Measurements from ENCODE around the gene GDF10.

Gene GDF10

DNA sequence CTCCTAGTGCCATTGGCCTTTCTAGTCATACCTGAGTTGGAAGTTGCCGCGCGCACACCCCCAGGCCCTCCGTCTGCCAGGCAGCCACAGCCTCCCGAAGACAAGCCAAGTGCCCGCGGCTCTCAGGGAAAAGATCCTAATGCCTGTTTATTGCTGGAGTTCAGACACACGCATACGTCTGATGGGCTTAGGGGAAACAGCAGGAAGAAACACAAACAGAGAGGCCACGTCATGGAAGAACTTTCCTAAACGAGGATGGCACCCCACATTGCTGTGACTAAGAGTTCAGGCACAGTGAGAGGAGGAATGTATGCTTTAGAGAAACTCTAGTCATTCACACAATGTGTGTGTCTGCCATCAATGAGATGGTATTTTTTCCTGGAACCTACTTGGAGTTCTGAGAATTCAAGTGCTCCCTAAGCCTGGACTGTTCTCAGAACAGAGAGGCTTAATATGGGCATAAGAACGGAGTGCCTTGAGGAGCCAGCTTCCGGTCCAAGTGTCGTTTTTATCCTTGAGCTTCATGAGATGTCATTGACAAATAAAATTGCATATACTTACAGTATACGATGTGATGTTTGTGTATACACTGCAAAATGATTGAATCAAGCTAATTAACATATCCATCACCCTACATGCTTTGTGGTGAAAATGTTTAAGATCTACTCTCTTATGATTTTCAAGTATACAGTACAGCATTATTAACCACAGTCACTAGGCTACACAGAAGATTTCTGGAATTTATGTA is 36.6 kb downstream of the GDF10 start:
- no peak for DNase-seq

DNA sequence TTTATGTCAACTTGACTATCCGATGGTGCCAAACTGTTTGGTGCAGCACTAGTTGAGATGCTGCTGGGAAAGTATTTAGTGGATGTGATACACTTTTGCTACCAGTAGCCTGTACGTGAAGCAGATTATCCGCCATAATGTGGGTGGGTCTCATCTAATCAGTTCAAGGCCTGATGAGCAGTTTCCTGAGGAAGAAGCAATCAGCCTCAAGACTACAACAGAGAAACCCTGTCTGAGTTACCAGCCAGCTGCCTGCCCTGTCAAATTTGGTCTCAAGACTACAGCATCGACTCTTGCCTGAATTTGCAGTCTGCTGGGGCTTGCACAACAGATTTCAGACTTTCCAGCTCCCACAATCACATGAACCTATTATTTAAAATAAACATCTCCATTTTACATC is 37.3 kb downstream of the GDF10 start:
- no peak for DNase-seq

DNA sequence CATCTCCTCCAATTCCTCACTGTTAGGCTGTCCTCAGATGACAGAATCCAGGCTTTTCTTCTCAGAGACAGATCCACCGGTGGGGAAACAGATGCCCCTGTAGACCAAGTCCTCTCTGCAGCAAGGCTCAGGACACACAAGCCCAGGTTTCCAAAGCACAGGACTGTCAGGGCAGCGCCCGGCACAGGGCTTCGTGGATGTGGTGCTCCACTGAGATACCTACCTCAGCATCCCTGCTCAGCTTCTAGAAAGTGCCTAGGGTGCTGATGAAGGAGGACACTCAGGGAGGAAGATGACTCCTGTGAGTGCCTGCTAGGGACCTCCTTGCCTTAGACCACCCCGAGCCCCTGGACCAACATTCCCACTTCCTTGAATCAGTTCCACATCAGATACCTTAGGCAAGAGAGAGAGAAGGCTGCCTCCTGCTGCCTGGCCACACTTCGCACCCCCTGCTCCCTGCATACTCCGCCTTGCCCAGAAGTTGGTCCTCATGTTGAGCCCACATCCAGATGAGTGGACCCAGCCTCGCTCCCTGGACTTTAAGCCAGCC is 39.3 kb downstream of the GDF10 start:
- DNase-seq = no peak

DNA sequence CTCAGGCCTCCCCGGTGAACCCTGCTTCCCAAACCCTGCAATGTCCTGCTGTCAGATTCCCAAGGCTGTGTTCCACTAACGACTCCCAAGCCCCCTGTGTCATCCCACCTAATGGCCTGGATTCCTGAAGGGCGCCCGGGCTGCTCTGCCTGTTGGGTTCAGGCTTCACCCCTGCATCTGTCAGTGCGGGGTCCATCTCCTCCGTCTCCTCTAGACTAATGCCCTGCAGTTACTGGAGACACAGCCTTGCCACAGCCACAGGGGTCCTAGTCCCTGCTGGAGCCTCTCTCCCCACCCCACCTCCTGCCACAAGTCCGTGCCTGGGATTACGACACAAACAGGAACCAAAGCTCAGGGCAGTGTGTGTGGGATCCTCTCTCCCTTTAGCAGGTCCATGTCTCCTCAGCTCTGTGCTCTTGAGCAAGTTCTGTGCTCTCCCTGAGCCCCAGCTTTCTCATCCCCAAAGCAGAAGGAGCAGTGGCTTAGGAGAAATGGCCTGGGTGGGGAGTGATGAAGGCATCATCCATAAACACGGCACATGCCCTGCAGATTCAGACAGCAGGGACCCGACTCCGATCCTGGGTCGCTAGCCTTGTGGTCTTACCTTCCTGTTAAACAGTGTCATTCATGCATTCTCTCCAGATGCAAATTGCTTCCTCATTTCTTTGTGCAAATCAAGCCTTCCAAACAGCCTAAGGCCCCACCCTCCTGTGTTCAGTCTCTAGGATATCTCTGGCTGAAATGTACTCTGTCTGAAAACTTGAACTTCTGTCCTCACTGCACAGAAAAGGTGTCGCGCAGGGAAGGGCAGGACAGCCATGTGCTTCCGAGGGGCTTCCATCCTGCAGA is 40.0 kb downstream of the GDF10 start:
- no peak for DNase-seq

DNA sequence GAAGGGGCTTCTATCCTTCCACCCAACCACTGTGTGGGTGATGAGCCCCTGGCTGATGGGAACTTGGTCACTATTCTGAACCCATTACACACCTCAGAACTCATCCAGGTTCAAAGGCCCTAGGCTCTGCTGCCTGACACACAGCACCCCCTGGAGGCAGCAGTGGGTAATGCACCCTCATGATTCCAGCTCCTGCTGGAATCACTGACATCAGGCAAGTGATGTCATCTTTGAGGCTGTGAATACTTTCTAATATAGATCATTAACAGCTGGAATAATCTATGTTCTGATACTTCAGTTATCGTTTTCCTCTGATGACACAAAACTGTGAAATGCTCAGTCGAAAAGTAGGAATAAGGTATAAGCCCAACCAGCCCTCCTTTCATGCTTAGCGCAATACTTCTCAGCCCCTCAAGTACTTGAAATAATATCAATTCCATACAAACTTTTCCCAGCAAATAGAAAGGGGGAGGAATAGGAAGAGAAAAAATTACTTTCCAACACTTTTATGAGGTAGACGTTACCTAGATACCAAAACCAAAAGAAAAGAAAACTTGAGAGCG is 40.7 kb downstream of the GDF10 start:
- DNase-seq = no peak

DNA sequence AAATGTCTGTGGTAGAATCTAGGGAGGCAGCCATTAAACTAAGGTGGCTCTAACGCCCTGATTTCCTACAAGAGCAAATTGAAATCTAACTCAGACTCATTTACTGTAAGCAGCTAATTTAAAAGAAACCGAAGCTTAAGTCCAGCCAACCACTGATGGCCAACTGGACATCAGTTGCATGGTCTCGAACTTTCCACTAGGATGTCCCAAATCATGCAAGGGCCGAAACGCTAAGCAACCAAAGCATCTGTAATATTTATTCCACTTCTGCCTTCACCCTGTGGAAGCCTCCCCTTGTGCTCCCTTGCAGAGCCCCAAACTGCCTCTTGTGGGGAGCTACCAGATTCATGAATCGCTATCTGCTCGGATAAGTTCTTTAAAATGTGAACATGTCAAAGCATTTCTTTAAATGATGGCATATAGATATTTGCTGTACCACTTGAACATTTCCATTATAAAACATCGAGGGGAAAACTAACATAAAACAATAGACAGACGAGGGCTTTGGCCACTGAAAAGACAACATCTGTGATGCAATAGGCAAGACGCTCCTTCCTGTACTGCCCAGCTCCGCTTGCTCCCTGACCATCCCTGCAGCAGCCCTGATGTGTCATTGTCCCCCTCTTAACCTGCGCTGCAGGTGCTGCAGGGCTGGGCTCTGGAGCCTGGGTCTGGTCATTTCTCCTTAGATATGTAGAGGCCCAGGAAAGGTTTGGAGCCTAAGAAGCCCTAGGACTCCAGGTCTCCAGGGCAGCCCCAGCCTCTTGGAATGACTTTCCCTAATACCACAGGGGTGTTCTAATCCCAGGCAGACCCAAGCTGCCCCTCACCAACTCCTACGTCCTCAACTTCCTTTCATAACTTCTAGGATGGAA is 45.2 kb downstream of the GDF10 start:
- no peak for DNase-seq

DNA sequence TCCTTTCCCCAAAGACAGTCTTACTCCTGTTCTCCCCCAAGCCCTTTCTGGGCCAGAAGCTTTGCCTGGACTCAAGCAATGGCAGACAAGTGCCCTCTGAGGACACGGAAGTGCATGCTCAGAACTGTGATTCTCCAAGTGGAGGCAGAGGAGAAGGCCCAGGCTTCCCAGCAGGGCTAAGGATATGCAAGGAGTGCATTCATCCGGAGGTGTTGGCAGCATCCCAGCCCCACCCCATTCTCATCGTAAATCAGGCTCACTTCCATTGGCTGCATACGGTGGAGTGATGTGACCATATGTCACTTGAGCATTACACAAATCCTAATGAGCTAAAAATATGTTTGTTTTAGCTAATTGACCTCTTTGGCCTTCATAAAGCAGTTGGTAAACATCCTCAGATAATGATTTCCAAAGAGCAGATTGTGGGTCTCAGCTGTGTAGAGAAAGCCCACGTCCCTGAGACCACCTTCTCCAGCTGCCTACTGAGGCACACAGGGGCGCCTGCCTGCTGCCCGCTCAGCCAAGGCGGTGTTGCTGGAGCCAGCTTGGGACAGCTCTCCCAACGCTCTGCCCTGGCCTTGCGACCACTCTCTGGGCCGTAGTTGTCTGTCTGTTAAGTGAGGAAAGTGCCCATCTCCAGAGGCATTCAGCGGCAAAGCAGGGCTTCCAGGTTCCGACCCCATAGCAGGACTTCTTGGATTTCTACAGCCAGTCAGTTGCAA is 46.7 kb downstream of the GDF10 start:
- no peak for DNase-seq

DNA sequence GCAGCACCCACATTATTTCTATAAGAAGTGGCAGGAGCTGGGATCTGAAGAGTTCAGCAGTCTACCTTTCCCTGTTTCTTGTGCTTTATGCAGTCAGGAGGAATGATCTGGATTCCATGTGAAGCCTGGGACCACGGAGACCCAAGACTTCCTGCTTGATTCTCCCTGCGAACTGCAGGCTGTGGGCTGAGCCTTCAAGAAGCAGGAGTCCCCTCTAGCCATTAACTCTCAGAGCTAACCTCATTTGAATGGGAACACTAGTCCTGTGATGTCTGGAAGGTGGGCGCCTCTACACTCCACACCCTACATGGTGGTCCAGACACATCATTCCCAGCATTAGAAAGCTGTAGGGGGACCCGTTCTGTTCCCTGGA is 47.3 kb downstream of the GDF10 start:
- DNase-seq = no peak

DNA sequence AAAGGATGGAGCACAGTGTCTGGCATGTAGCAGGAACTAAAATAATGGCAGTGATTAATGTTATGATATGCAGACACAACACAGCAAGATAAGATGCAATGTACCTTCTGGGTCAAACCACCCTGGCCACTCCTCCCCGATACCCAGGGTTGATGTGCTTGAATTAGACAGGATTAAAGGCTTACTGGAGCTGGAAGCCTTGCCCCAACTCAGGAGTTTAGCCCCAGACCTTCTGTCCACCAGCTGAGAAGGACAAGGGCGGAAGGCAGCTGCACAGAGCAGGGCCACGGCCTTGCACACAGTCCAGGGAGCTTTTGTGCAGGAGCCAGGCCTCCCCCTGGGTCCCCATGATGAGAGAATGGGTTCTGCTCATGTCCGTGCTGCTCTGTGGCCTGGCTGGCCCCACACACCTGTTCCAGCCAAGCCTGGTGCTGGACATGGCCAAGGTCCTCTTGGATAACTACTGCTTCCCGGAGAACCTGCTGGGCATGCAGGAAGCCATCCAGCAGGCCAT is 48.2 kb downstream of the GDF10 start, which contains the start of gene RBP3:
RBP3 (plus strand) TSS at position 226 of the 514 bp plus-strand sequence; CDS start at position 348, 122 bp downstream.
- no peak for DNase-seq

DNA sequence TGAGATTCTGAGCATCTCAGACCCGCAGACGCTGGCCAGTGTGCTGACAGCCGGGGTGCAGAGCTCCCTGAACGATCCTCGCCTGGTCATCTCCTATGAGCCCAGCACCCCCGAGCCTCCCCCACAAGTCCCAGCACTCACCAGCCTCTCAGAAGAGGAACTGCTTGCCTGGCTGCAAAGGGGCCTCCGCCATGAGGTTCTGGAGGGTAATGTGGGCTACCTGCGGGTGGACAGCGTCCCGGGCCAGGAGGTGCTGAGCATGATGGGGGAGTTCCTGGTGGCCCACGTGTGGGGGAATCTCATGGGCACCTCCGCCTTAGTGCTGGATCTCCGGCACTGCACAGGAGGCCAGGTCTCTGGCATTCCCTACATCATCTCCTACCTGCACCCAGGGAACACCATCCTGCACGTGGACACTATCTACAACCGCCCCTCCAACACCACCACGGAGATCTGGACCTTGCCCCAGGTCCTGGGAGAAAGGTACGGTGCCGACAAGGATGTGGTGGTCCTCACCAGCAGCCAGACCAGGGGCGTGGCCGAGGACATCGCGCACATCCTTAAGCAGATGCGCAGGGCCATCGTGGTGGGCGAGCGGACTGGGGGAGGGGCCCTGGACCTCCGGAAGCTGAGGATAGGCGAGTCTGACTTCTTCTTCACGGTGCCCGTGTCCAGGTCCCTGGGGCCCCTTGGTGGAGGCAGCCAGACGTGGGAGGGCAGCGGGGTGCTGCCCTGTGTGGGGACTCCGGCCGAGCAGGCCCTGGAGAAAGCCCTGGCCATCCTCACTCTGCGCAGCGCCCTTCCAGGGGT is 48.9 kb downstream of the GDF10 start:
- no peak for DNase-seq

DNA sequence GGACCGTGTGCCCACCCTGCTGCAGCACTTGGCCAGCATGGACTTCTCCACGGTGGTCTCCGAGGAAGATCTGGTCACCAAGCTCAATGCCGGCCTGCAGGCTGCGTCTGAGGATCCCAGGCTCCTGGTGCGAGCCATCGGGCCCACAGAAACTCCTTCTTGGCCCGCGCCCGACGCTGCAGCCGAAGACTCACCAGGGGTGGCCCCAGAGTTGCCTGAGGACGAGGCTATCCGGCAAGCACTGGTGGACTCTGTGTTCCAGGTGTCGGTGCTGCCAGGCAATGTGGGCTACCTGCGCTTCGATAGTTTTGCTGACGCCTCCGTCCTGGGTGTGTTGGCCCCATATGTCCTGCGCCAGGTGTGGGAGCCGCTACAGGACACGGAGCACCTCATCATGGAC is 49.5 kb downstream of the GDF10 start:
- no peak for DNase-seq

DNA sequence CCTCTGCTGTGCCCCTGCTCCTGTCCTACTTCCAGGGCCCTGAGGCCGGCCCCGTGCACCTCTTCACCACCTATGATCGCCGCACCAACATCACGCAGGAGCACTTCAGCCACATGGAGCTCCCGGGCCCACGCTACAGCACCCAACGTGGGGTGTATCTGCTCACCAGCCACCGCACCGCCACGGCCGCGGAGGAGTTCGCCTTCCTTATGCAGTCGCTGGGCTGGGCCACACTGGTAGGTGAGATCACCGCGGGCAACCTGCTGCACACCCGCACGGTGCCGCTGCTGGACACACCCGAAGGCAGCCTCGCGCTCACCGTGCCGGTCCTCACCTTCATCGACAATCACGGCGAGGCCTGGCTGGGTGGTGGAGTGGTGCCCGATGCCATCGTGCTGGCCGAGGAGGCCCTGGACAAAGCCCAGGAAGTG is 50.0 kb downstream of the GDF10 start:
- DNase-seq = no peak

DNA sequence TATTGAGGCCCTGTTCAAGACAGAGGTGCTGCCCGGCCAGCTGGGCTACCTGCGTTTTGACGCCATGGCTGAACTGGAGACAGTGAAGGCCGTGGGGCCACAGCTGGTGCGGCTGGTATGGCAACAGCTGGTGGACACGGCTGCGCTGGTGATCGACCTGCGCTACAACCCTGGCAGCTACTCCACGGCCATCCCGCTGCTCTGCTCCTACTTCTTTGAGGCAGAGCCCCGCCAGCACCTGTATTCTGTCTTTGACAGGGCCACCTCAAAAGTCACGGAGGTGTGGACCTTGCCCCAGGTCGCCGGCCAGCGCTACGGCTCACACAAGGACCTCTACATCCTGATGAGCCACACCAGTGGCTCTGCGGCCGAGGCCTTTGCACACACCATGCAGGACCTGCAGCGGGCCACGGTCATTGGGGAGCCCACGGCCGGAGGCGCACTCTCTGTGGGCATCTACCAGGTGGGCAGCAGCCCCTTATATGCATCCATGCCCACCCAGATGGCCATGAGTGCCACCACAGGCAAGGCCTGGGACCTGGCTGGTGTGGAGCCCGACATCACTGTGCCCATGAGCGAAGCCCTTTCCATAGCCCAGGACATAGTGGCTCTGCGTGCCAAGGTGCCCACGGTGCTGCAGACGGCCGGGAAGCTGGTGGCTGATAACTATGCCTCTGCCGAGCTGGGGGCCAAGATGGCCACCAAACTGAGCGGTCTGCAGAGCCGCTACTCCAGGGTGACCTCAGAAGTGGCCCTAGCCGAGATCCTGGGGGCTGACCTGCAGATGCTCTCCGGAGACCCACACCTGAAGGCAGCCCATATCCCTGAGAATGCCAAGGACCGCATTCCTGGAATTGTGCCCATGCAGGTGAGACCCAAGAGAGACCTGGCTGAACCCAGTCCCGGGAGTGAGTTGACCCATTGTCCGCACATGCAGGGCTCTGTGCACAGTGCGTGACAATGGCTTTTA is 51.0 kb downstream of the GDF10 start:
- no peak for DNase-seq

DNA sequence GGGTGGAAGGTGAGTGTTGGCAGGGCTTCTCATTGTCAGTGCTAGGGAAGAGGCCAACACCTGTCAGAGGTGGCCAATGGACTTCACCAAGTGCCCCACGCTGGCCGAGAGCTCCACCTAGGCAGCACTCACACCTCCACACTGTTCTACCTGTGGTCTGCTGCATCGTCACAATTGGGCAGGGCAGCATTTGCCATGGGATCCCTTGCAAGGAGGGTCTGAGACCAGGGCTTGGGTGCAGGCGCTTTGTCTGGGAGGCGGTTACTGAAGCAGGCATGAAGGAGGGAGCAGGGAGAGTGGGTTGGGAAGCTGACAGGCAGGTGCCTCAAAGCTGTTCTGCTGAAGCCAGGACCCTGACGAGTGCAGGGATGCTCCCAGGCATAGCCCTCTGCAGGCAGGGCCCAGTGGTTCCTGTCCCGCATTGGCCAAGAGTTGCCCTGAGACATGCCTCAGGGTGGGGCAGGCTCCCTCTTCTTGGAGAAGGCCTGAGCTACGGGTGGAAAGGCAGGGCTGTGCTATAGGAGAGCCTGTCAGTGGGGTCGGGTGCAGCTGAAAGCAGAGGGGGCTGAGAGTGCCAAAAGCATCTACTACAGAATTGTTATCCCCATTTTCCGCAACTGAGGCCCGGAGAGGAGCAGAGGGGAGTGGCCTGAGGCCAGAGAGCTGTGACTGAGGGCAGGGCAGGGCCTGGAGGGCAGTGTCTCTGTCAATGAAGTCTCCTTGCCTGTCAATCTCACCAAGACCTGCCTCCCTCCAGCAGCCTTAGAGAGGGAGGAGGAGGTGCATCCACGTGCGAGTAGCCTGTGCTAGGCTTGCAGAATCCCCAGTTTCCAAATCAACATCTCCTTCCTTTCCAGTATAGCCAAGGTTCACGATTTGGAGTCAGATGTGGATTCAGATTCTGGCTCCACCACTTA is 52.2 kb downstream of the GDF10 start:
- DNase-seq = no peak

DNA sequence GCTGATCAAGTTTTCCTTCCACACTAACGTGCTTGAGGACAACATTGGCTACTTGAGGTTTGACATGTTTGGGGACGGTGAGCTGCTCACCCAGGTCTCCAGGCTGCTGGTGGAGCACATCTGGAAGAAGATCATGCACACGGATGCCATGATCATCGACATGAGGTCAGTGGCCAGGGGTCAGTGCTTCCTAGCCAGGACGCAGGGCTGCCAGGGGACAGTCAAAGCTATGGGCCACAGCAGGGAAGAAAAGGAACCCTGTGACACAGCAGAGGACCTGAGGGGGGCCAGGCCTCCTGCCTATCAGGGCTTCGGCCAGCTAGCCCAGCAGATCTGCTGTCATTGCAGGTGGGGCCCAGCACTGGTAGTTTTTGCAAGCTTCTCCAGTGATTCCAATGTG is 53.4 kb downstream of the GDF10 start:
- DNase-seq = no peak

DNA sequence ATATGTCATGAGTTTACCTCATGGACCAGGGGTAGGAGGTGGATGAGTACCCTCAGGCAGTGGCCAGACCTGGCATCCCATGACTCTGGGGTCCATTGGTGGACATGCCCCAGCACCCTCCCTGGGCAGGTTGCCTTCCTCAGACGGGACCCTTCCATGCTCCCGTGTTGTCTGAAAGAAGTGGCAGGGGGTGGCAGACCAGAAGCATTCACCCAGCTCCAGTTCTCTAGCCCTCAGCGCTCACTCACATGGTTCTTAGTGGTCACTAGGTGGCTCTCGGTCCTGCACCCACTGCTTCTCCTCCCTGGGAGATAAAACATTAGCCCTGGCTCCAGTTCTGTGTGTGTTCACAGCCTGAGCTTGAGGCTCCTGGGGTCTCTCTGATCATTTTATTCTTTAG is 54.2 kb downstream of the GDF10 start:
- no peak for DNase-seq

DNA sequence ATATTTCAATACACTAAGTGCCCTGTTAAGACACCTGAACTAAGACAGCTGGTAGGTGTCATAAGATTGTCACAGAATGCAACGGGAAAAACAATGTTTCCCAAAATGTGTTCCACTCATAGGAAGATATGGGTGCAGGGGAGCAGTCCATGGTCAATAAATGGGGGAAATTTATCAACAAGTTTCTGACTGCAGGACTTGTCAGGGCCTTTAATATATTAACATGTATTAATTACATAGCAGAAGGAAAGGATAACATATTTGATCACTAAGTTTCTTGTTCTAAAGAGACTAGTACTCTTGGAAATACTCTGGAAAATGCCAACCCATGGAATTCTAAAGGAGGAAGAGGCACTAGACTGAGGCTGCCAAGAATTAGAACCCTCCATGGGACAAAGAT is 54.9 kb downstream of the GDF10 start:
- no peak for DNase-seq

DNA sequence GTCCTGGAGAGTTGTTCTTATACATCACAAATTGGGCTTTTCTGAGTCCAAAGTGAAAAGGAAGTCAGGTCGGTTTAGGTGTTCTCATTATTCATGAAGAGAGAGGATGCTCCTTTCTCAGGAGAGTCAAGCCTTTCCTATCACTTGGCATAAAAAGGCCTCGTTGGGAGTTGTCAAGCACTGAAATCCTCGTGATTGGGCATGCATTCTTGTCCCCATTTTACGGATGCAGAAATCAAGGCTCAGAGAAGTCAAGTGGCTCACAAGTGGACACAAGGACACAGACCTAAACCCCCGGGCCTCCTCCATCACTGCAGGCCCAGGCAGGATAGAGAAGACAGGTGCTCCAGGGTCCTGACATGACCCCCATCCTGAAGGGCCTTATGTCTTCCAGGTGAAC is 56.7 kb downstream of the GDF10 start:
- no peak for DNase-seq

All from NCI-H1048 (cell line).